HG03442 (cell line): Measurements from ENCODE around the gene CEACAM1.
A peak's percentile ranks its signal among the peaks of the same experiment; 100 is the strongest.
"Not testable (repeated sequence)": the region's sequence is repeated elsewhere in the genome, so short reads cannot be mapped to it uniquely, and the experiment has no call there.

Experiments
- ATAC-seq: cut with Tn5 transposase; IDR thresholded peaks from one replicate; pipeline ENCODE4 v1.9.1; 2021; ENCODE audit warnings: mild to moderate bottlenecking, moderate library complexity; ENCODE audit not compliant: unreplicated experiment

The CEACAM1 gene

GRCh38 chr19:42512743-42513304 lies 15.5 kb downstream of the CEACAM1 start:
- peak; percentile 79 for ATAC-seq

- ATAC-seq = no peak
Observed at GRCh38 chr19:42512130-42512636, 16.1 kb downstream of the CEACAM1 start.

GRCh38 chr19:42511340-42511739 lies 16.9 kb downstream of the CEACAM1 start:
- no peak for ATAC-seq

GRCh38 chr19:42508892-42509444 lies 19.3 kb downstream of the CEACAM1 start:
- no peak for ATAC-seq

GRCh38 chr19:42505066-42505465 lies 23.2 kb downstream of the CEACAM1 start:
- no peak for ATAC-seq

- ATAC-seq = no peak
Observed at GRCh38 chr19:42501733-42502132, 26.5 kb downstream of the CEACAM1 start.

- not testable (repeated sequence) for ATAC-seq
Observed at GRCh38 chr19:42501243-42501642, 27.0 kb downstream of the CEACAM1 start.

GRCh38 chr19:42498169-42498757 lies 30.0 kb downstream of the CEACAM1 start:
- ATAC-seq = no peak

GRCh38 chr19:42497492-42498168 lies 30.7 kb downstream of the CEACAM1 start:
- ATAC-seq = no peak

- ATAC-seq = no peak
Observed at GRCh38 chr19:42496460-42497133, 31.7 kb downstream of the CEACAM1 start.

GRCh38 chr19:42495663-42496062 lies 32.6 kb downstream of the CEACAM1 start:
- no peak for ATAC-seq

- no peak for ATAC-seq
Observed at GRCh38 chr19:42494321-42494720, 34.0 kb downstream of the CEACAM1 start.

- no peak for ATAC-seq
Observed at GRCh38 chr19:42488783-42489521, 39.3 kb downstream of the CEACAM1 start.

GRCh38 chr19:42487798-42488178 lies 40.5 kb downstream of the CEACAM1 start:
- ATAC-seq = no peak

- no peak for ATAC-seq
Observed at GRCh38 chr19:42487032-42487797, 41.1 kb downstream of the CEACAM1 start.

- ATAC-seq = not testable (repeated sequence)
Observed at GRCh38 chr19:42485036-42485435, 43.2 kb downstream of the CEACAM1 start.

GRCh38 chr19:42480335-42481095 lies 47.8 kb downstream of the CEACAM1 start:
- no peak for ATAC-seq

GRCh38 chr19:42479736-42480135 lies 48.5 kb downstream of the CEACAM1 start:
- no peak for ATAC-seq

GRCh38 chr19:42478765-42479311 lies 49.4 kb downstream of the CEACAM1 start:
- no peak for ATAC-seq
